ENCODE data around the gene SCUBE3.

Gene SCUBE3

DNA sequence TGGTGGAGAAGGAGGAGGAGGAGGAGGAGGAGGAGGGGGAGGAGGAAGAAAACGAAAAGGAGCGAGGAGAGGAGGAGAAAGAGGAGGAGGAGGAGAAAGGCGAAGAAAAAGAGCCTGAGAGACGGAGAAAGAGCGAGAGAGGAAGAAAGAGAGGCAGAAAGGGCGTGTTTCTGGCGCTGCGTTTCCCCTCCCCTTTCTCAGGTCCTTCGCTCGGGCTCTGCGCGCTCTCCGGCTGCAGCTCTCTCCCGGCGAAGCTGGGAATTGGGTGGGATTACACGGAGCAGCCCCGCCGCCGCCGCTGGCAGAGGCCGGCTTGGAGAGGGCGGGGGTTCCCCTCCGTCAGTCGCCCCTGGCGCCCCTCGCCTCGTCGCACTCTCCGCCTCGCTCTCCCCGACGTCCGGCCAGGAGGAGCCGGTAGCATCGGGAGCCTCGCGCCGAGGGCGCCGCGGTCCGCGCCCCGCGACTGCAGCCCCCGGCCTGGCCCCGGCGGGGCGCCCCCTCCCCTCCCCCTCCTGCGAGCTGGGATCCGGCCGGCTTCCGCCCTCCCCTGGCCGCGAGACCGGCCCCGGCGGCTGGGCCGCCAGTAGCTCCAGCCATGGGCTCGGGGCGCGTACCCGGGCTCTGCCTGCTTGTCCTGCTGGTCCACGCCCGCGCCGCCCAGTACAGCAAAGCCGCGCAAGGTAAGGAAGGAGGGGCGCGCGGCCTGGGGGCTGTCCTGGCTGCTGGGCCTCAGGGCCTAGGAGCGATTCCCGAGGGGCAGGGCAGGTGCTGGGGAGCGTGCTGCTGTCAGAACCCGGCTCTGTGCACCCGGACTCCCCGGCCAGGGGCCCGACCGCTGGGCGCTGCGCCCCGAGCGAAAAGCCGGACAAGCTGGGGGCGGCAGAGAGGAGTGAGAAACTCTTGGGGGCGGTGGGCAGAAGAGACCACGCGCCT lies at the start of gene SCUBE3:
SCUBE3 (plus strand) TSS at position 133 of the 933 bp plus-strand sequence; CDS start at position 596, 463 bp downstream.
- no peaks in the 10 kb centered on the region for H3K36me3 ChIP-seq (ENCODE audit: control insufficient read depth, low read depth, low read length)
- H3K4me1 ChIP-seq (ENCODE audit: control insufficient read depth, low read depth, low read length): peaks cover 37% of the 10 kb centered on the region
- H3K27ac ChIP-seq (ENCODE audit: low read length): no peak within 1 kb of the TSS
- H3K9me3 ChIP-seq (ENCODE audit: control insufficient read depth, low read depth, low read length): no peaks in the 10 kb centered on the region
- peak within 1 kb of the TSS; percentile 73 for H3K4me3 ChIP-seq (ENCODE audit: low read length)
- H3K9ac ChIP-seq (ENCODE audit: low read length): peak within 1 kb of the TSS; percentile 35
- peaks cover 83% of the 10 kb centered on the region for H3K27me3 ChIP-seq (ENCODE audit: control insufficient read depth, insufficient read depth, low read length)

DNA sequence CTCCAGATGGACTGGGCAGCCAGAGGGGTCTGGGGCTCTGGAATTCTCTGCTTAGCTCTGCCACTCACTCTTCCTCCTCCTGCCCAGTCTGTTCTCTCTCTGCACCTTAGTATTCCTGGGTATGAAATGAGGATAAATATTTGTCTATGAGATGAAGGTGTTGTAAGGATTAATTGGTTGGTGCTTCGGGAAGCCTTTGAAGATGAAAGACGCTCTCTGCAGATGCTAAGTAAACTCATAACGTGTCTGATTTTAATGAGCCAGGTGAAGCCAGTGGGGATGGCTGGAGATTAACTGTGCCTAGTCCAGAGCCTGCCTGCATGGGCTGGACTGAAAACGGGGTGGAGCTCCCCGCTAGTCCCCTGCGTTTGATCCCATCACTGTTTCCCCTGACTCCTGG lies 49.5 kb upstream of the SCUBE3 start:
- no peak overlapping the region for H3K4me3 ChIP-seq (ENCODE audit: low read length)
- H3K36me3 ChIP-seq (ENCODE audit: control insufficient read depth, low read depth, low read length): no peaks in the 10 kb centered on the region
- no peaks in the 10 kb centered on the region for H3K27me3 ChIP-seq (ENCODE audit: control insufficient read depth, insufficient read depth, low read length)

DNA sequence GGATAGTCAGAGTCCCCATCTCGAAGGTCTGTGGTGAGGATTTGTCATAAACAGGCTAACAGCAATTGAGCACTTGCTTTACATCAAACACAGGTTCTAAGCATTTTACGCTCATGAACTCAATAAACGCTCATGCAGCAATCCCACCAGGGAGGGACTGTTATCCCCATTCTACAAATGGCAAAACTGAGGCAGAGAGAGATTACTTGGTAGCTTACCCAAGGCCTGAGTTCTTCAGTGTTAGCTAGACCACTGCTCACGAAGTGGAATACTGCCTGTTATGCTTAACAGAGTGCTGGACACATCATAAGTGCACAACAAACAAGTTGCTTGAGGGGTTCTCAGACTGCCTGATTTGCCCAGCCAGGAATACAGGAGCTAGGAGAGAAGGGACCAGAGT lies 48.9 kb upstream of the SCUBE3 start:
- Histone ChIP-seq H3K27ac (ENCODE audit: low read length) (no peak overlapping the region), H3K36me3 (ENCODE audit: control insufficient read depth, low read depth, low read length) (no peaks in the 10 kb centered on the region), H3K9ac (ENCODE audit: low read length) (no peak overlapping the region), H3K4me1 (ENCODE audit: control insufficient read depth, low read depth, low read length) (no peaks in the 10 kb centered on the region), H3K4me3 (ENCODE audit: low read length) (no peak overlapping the region), H3K9me3 (ENCODE audit: control insufficient read depth, low read depth, low read length) (no peaks in the 10 kb centered on the region), H3K27me3 (ENCODE audit: control insufficient read depth, insufficient read depth, low read length) (no peaks in the 10 kb centered on the region)

More for the DNA sequence above, 49.5 kb upstream of the SCUBE3 start:
- Histone ChIP-seq H3K9me3 (ENCODE audit: control insufficient read depth, low read depth, low read length) (no peaks in the 10 kb centered on the region), H3K9ac (ENCODE audit: low read length) (no peak overlapping the region), H3K4me1 (ENCODE audit: control insufficient read depth, low read depth, low read length) (no peaks in the 10 kb centered on the region), H3K27ac (ENCODE audit: low read length) (no peak overlapping the region)

DNA sequence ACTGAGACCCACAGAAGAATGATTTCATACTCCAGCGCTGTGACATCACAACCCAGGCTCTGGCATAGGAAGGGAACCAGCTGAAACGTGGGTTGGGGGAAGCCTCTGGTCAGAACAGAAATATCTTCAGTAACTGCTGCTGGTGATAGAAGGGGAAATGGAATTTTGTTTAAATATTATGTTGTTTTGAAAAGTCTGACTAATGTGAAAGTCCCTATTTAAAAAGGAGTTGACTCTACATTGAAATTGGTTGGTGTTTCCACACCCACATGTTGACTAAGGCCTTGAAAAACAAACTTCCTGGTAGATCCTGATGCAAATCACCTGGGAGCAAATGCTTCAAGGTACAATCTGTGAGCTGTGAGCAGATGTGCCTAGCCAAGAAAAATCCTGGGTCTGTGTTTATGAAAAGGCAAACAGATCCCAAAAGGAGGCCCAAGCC lies 48.1 kb upstream of the SCUBE3 start:
- Histone ChIP-seq H3K9ac (ENCODE audit: low read length) (no peak overlapping the region), H3K27ac (ENCODE audit: low read length) (no peak overlapping the region), H3K4me3 (ENCODE audit: low read length) (no peak overlapping the region), H3K27me3 (ENCODE audit: control insufficient read depth, insufficient read depth, low read length) (no peaks in the 10 kb centered on the region), H3K36me3 (ENCODE audit: control insufficient read depth, low read depth, low read length) (no peaks in the 10 kb centered on the region), H3K4me1 (ENCODE audit: control insufficient read depth, low read depth, low read length) (no peaks in the 10 kb centered on the region), H3K9me3 (ENCODE audit: control insufficient read depth, low read depth, low read length) (no peaks in the 10 kb centered on the region)

DNA sequence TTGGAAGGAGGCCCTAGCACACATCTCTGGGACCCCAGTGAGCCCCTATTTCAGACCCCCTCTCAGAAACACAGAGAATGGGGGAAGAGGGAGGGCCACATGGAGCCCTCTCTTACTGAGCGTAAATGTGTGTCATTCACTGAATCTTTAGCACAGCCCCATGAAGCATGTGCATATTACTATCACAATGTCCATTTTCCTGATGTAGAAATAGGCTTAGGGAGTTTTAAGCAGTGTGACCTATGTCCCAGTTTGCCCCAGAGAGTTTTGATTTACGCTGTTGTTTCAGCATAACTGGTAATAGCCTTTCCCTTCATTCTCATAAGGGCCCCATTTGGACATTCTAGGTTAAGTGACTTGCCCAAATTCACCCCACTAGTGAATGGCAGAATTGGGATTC lies 47.6 kb upstream of the SCUBE3 start:
- no peaks in the 10 kb centered on the region for H3K27me3 ChIP-seq (ENCODE audit: control insufficient read depth, insufficient read depth, low read length)
- H3K4me1 ChIP-seq (ENCODE audit: control insufficient read depth, low read depth, low read length): no peaks in the 10 kb centered on the region
- no peak overlapping the region for H3K27ac ChIP-seq (ENCODE audit: low read length)
- no peaks in the 10 kb centered on the region for H3K9me3 ChIP-seq (ENCODE audit: control insufficient read depth, low read depth, low read length)
- H3K9ac ChIP-seq (ENCODE audit: low read length): no peak overlapping the region
- no peaks in the 10 kb centered on the region for H3K36me3 ChIP-seq (ENCODE audit: control insufficient read depth, low read depth, low read length)
- H3K4me3 ChIP-seq (ENCODE audit: low read length): no peak overlapping the region

DNA sequence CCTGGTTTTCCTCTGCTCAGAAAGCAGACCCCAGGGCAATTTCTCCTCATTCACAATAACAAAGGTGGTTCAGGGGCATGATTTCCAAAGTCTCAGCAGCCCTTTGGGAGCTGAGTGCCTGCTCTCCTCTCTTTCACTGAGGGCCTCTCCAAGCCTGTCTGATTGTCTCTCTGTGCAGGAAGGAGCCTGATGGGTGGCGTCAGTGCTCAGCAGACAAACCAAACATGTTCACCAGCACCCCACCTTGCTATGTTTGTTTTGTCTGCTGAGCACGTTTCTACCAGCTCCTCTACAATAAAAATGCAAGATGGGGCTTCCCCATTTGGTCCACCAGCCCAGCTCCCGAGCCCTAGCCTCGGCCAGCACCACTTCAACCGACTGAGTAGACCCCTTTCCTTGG lies 47.2 kb upstream of the SCUBE3 start:
- no peaks in the 10 kb centered on the region for H3K27me3 ChIP-seq (ENCODE audit: control insufficient read depth, insufficient read depth, low read length)
- H3K9ac ChIP-seq (ENCODE audit: low read length): no peak overlapping the region
- H3K4me1 ChIP-seq (ENCODE audit: control insufficient read depth, low read depth, low read length): no peaks in the 10 kb centered on the region
- no peaks in the 10 kb centered on the region for H3K9me3 ChIP-seq (ENCODE audit: control insufficient read depth, low read depth, low read length)
- H3K4me3 ChIP-seq (ENCODE audit: low read length): no peak overlapping the region
- H3K36me3 ChIP-seq (ENCODE audit: control insufficient read depth, low read depth, low read length): no peaks in the 10 kb centered on the region
- no peak overlapping the region for H3K27ac ChIP-seq (ENCODE audit: low read length)

DNA sequence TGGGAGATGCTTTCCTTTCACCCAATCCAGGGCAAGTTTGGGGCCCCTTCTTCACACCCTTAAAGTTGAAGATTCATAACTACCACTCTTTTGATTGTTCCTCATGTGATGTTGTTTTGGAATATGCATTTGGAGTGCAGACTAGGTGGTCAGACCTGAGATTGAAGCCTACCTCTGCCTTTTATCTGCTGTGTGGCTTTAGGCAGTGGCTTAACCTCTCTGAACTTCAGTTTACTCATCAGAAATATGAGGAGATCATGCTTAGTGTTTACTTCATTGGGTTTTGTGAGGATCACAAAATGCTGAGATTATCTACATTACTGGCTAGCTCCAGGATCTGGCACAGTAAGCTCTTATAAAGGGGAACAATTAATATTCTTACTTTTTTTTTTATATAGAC lies 46.3 kb upstream of the SCUBE3 start:
- Histone ChIP-seq H3K4me3 (ENCODE audit: low read length) (no peak overlapping the region), H3K9me3 (ENCODE audit: control insufficient read depth, low read depth, low read length) (no peaks in the 10 kb centered on the region), H3K36me3 (ENCODE audit: control insufficient read depth, low read depth, low read length) (no peaks in the 10 kb centered on the region), H3K4me1 (ENCODE audit: control insufficient read depth, low read depth, low read length) (no peaks in the 10 kb centered on the region), H3K9ac (ENCODE audit: low read length) (no peak overlapping the region), H3K27ac (ENCODE audit: low read length) (no peak overlapping the region), H3K27me3 (ENCODE audit: control insufficient read depth, insufficient read depth, low read length) (no peaks in the 10 kb centered on the region)

DNA sequence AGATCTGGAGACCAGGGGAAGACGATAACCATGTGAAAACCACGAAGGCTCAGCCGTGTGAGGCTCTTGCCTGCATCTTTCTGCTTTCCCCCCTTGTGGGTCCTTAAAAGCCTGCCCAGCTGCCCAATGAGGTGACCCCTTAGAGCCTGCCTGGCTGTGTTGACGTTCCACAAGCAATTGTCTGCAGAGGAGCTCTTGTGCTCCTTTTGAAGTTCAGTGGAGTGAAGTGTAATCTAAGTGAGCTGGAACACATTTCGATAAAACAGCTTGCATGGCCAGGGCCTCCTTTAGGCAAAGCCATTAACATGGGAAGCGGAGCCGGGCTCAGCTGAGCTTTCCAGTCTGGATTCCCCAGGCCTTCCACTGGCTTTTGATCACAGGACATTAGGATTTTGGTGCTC lies 45.3 kb upstream of the SCUBE3 start:
- no peaks in the 10 kb centered on the region for H3K4me1 ChIP-seq (ENCODE audit: control insufficient read depth, low read depth, low read length)
- no peaks in the 10 kb centered on the region for H3K9me3 ChIP-seq (ENCODE audit: control insufficient read depth, low read depth, low read length)

DNA sequence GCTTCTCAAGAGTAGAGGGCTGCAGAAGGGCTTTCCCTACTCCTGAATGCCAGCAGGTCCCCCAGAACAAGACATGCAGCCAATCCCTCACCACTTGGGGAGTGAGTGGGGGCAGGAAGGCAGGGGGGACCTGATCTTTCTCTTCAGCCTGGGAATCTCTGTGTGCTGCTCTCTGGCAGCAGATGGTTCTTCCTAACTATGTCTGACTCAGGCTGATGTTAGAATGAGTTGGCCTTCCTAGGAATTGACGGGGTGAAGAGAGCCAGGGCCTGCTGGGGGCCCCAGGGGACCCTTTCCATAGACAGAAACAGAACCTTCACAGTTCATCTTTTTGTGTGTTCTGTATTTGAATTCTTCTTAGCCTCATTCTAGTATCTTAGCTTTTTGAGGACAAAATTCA lies 43.6 kb upstream of the SCUBE3 start:
- no peak overlapping the region for H3K4me3 ChIP-seq (ENCODE audit: low read length)
- H3K27me3 ChIP-seq (ENCODE audit: control insufficient read depth, insufficient read depth, low read length): no peaks in the 10 kb centered on the region
- no peak overlapping the region for H3K9ac ChIP-seq (ENCODE audit: low read length)
- no peaks in the 10 kb centered on the region for H3K36me3 ChIP-seq (ENCODE audit: control insufficient read depth, low read depth, low read length)
- H3K9me3 ChIP-seq (ENCODE audit: control insufficient read depth, low read depth, low read length): no peaks in the 10 kb centered on the region
- no peak overlapping the region for H3K27ac ChIP-seq (ENCODE audit: low read length)
- no peaks in the 10 kb centered on the region for H3K4me1 ChIP-seq (ENCODE audit: control insufficient read depth, low read depth, low read length)

More for the DNA sequence above, 45.3 kb upstream of the SCUBE3 start:
- Histone ChIP-seq H3K36me3 (ENCODE audit: control insufficient read depth, low read depth, low read length) (no peaks in the 10 kb centered on the region), H3K27ac (ENCODE audit: low read length) (no peak overlapping the region), H3K27me3 (ENCODE audit: control insufficient read depth, insufficient read depth, low read length) (no peaks in the 10 kb centered on the region), H3K4me3 (ENCODE audit: low read length) (no peak overlapping the region), H3K9ac (ENCODE audit: low read length) (no peak overlapping the region)

DNA sequence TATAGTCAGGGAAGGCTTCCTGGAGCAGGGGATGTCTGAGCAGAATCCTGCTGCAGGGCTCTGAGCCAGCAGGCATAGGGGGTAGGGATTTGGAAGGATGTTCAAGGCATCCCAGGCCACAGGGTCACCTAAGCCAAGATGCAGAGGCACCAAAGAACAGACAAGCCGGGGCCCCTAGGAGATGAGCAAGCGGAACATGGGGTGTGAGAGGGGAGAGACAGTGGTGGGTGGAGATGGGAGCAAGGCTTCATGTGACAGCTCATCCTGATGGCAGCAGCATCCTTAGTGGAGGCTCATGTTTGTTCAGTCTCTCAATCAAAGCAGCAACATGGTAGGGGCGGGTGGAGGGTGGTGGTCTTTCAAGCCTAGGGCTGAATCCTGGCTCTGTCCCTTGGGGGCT lies 42.9 kb upstream of the SCUBE3 start:
- Histone ChIP-seq H3K27me3 (ENCODE audit: control insufficient read depth, insufficient read depth, low read length) (no peaks in the 10 kb centered on the region), H3K4me1 (ENCODE audit: control insufficient read depth, low read depth, low read length) (no peaks in the 10 kb centered on the region), H3K4me3 (ENCODE audit: low read length) (no peak overlapping the region), H3K27ac (ENCODE audit: low read length) (no peak overlapping the region), H3K36me3 (ENCODE audit: control insufficient read depth, low read depth, low read length) (no peaks in the 10 kb centered on the region), H3K9me3 (ENCODE audit: control insufficient read depth, low read depth, low read length) (no peaks in the 10 kb centered on the region), H3K9ac (ENCODE audit: low read length) (no peak overlapping the region)

DNA sequence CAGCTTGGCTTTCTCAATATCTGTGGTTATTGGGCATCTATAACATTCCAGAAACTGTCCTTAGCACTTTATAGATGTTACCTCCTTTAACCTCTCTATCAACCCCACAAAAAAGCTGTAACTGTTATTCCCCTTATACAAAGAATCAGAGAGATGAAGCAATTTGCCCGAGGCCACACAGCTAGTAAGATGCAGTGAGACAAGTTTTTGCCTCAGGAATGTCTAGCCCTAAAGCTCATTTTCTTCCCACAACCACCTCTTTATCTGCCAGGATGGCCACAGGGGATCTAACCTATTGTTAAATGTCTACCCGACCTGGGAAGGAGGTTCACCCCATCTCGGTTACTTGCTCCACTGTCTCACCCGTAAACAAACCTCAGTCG lies 40.7 kb upstream of the SCUBE3 start:
- H3K4me1 ChIP-seq (ENCODE audit: control insufficient read depth, low read depth, low read length): no peaks in the 10 kb centered on the region
- H3K27me3 ChIP-seq (ENCODE audit: control insufficient read depth, insufficient read depth, low read length): no peaks in the 10 kb centered on the region
- no peak overlapping the region for H3K9ac ChIP-seq (ENCODE audit: low read length)
- H3K36me3 ChIP-seq (ENCODE audit: control insufficient read depth, low read depth, low read length): no peaks in the 10 kb centered on the region
- no peaks in the 10 kb centered on the region for H3K9me3 ChIP-seq (ENCODE audit: control insufficient read depth, low read depth, low read length)
- no peak overlapping the region for H3K4me3 ChIP-seq (ENCODE audit: low read length)
- H3K27ac ChIP-seq (ENCODE audit: low read length): no peak overlapping the region

Measured in iPS-18a (cell line).